ENCODE results near the gene DOCK11.

- TF ChIP-seq MAX (IDR thresholded peaks at IDR 0.05) (no peak), FOXM1 (IDR thresholded peaks at IDR 0.05; ENCODE audit: borderline replicate concordance, low read depth) (no peak), RAD21 (IDR thresholded peaks at IDR 0.05; ENCODE audit: low read depth) (no peak)
Measured at GRCh38 chrX:118706681-118707080, 211.1 kb downstream of the DOCK11 start.
